Panc1 (cell line): ENCODE data around the gene SNX3.

Experiments
- POLR2AphosphoS5 ChIP-seq: IDR thresholded peaks from 2 replicates; pipeline ENCODE4 v1.6.1; 2012; ENCODE audit warnings: mild to moderate bottlenecking, low read depth, low read length, moderate library complexity
- SIN3A ChIP-seq: IDR thresholded peaks from 2 replicates; pipeline ENCODE4 v1.6.1; 2012; ENCODE audit warnings: low read depth, mild to moderate bottlenecking, low read length, moderate library complexity, borderline replicate concordance; ENCODE audit not compliant: insufficient read depth
- TF ChIP-seq, protein P1 (sequence below): fragments of 450-650 bp; IDR thresholded peaks from 2 replicates; pipeline ENCODE4 v1.5.1; 2017; ENCODE audit warnings: mild to moderate bottlenecking

GRCh38 chr6:108198761-108199498 lies 61.9 kb downstream of the SNX3 start:
- TF ChIP-seq SIN3A, result no peak
- TF ChIP-seq, protein P1, sequence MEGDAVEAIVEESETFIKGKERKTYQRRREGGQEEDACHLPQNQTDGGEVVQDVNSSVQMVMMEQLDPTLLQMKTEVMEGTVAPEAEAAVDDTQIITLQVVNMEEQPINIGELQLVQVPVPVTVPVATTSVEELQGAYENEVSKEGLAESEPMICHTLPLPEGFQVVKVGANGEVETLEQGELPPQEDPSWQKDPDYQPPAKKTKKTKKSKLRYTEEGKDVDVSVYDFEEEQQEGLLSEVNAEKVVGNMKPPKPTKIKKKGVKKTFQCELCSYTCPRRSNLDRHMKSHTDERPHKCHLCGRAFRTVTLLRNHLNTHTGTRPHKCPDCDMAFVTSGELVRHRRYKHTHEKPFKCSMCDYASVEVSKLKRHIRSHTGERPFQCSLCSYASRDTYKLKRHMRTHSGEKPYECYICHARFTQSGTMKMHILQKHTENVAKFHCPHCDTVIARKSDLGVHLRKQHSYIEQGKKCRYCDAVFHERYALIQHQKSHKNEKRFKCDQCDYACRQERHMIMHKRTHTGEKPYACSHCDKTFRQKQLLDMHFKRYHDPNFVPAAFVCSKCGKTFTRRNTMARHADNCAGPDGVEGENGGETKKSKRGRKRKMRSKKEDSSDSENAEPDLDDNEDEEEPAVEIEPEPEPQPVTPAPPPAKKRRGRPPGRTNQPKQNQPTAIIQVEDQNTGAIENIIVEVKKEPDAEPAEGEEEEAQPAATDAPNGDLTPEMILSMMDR, result no peak
- no peak for TF ChIP-seq POLR2AphosphoS5
